ENCODE data around the gene CALM3.
"Not testable (repeated sequence)": the region's sequence is repeated elsewhere in the genome, so short reads cannot be mapped to it uniquely, and the experiment has no call there.

CALM3 gene

DNA sequence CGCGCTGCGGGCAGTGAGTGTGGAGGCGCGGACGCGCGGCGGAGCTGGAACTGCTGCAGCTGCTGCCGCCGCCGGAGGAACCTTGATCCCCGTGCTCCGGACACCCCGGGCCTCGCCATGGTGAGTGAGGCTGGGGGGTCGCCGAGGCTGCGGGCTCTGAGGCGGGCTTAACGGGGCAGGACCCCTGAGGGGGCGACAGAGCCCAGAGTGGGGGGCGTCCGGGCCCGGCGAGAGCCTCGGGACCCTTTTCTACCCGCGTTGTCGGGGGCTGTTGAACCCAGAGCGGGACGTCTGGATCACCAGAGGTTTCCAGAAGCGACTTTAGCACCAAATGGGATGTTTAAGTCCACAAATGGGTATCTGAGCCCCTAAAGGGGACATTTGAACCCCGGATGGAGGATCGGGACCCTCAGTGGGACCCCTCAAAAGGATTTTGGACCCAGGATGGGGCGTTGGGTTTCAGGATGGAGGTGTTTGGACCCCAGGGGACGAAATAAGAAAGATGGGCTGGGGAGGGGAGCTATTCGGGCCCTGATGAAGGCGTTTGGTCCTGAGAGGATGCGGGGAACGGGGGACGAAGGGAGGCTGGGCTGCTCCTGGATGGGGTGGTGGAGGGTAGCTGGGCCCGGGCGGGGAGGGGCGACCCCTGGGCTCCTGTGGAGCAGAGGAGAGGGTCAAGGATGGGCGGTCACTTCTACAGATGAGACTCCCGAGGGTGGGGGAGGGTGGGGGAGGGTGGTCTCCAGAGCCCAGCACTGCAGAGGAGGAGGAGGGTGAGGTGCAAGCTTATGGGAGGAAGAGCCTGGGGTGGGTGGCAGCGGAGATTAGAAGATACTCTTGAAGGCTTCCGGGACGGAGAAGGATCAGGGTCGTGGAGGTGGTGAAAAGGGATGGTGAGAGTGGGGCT is at the start of gene CALM3:
TSS of gene CALM3 (plus strand) at position 13 of the 907 bp plus-strand sequence. CDS start at position 118, 105 bp downstream.
- DNase-seq (ENCODE audit: low read depth), result no peak
- peak within 1 kb of the TSS; percentile 96 for H3K4me3 ChIP-seq (ENCODE audit: low read length)
- TF ChIP-seq CTCF (conservative IDR thresholded peaks at IDR 0.05; ENCODE audit: low read length), result no peak

DNA sequence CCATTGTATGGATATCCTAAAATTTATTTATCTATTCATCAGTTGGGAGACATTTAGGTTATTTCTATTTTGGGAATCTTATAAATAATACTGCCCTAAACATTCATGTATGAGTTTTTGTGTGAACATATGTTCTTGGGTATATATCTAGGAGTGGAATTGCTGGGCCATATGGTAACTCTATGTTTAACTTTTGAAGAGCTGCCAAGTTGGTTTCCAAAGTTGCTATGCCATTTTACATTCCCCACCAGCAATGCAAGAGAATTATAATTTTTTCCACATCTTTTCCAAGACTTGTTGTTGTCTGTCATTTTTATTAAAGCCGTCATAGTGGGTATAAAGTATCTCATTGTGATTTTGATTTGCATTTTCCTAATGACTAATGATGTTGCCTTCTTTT is 48.2 kb upstream of the CALM3 start:
- no peak overlapping the region for H3K4me3 ChIP-seq (ENCODE audit: low read length)
- DNase-seq (ENCODE audit: low read depth), result no peak
- no peak for TF ChIP-seq CTCF (conservative IDR thresholded peaks at IDR 0.05; ENCODE audit: low read length)

GRCh38 chr19:46554161-46554560 is 47.0 kb upstream of the CALM3 start:
- no peak overlapping the region for H3K4me3 ChIP-seq (ENCODE audit: low read length)
- TF ChIP-seq CTCF (conservative IDR thresholded peaks at IDR 0.05; ENCODE audit: low read length), result no peak
- no peak for DNase-seq (ENCODE audit: low read depth)

DNA sequence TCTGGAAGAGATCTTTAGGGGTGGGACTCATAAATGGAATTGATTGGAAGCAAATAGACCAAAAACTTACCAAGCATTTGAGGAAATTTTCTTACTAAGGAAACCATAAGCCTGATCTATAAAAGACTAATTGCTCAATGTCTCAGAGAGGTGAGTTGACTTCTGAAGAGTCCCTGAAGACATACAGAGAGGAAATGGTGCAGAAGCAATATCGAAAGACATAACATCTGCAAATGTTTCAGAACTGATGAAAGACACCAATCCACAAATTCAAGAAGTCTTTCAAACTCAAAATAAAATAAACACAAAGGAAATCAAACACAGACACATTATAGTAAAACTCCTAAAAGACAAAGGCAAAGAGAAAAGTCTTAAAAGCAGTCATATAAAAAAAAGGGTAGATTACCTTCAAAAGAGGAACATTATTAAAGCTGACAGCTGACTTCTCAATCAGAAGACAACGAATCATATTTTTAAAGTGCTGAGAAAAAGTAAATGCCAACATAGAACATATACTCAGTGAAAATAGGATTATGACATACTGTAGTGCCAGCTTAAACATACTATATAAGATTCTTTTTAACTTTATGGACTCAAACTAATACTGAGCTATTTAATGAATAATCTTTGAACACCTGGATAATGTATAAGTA is 45.4 kb upstream of the CALM3 start:
- TF ChIP-seq CTCF (conservative IDR thresholded peaks at IDR 0.05; ENCODE audit: low read length), result no peak
- no peak overlapping the region for H3K4me3 ChIP-seq (ENCODE audit: low read length)
- DNase-seq (ENCODE audit: low read depth), result no peak

- H3K4me3 ChIP-seq (ENCODE audit: low read length); DNase-seq (ENCODE audit: low read depth): not testable (repeated sequence)
Observed at GRCh38 chr19:46556471-46556870, 44.7 kb upstream of the CALM3 start.

GRCh38 chr19:46559203-46559602 is 41.9 kb upstream of the CALM3 start:
- TF ChIP-seq CTCF (conservative IDR thresholded peaks at IDR 0.05; ENCODE audit: low read length), result no peak
- no peak overlapping the region for H3K4me3 ChIP-seq (ENCODE audit: low read length)
- DNase-seq (ENCODE audit: low read depth), result no peak

DNA sequence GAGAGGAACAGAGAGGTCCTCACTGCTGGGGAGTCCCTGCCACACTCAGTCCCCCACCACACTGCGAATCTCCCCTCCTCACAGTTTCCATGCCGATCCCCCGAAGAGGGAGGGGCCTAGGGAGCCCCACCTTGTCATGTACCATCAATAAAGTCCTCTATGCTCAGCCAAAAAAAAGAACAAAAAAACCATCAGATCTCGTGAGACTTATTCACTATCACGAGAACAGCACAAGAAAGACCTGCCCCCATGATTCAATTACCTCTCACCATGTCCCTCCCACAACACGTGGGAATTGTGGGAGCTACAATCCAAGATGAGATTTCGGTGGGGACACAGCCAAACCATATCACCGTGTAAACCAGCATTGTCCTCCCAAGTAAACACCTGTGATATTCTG is 41.5 kb upstream of the CALM3 start:
- H3K4me3 ChIP-seq (ENCODE audit: low read length); DNase-seq (ENCODE audit: low read depth): not testable (repeated sequence)

DNA sequence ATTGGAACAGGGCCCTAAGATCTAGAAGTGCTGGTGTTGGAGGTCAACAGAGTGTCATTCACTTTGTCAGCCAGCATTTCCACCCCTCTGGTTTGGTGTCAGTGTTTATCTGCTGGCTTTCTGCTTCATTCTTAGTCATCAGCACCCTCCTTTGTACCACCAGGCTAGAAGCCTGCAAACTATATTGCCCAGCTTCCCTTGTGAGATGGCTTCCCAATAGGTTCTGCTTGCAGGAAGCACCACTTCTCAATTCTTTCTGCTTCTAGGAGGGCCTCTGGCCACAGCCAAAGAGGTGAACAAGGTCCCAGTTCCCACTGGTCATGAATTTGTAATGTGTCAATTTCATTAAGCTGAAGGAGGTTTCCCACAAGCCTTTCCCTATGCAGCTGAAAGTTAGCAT is 36.4 kb upstream of the CALM3 start:
- no peak for TF ChIP-seq CTCF (conservative IDR thresholded peaks at IDR 0.05; ENCODE audit: low read length)
- H3K4me3 ChIP-seq (ENCODE audit: low read length), result no peak overlapping the region
- no peak for DNase-seq (ENCODE audit: low read depth)

Data from AG10803 (cell line).